Measurements from ENCODE around the gene SLC22A31.

Gene SLC22A31

GRCh38 chr16:89150090-89150835 lies 50.1 kb downstream of the SLC22A31 start:
- no peak for DNase-seq (ENCODE audit: low read depth, low spot score)

- DNase-seq (ENCODE audit: low read depth, low spot score): no peak
These were observed 51.0 kb downstream of the SLC22A31 start for GRCh38 chr16:89149386-89149785.

- no peak for DNase-seq (ENCODE audit: low read depth, low spot score)
These were observed 53.1 kb downstream of the SLC22A31 start for GRCh38 chr16:89147085-89147817.

GRCh38 chr16:89146211-89147005 lies 53.9 kb downstream of the SLC22A31 start:
- no peak for DNase-seq (ENCODE audit: low read depth, low spot score)

All from iPS DF 19.7 (cell line).